Activated gamma-delta T cell treated with anti-CD3 and anti-CD28 coated beads, Interleukin-2, amount 50 U/mL, for 16 hours (primary cell): Measurements from ENCODE around the gene VWCE.

Experiments
- DNase-seq: peaks from one replicate; pipeline ENCODE4 v3.0.0-alpha.2; 2020; ENCODE audit warnings: low read depth

The VWCE gene

DNA sequence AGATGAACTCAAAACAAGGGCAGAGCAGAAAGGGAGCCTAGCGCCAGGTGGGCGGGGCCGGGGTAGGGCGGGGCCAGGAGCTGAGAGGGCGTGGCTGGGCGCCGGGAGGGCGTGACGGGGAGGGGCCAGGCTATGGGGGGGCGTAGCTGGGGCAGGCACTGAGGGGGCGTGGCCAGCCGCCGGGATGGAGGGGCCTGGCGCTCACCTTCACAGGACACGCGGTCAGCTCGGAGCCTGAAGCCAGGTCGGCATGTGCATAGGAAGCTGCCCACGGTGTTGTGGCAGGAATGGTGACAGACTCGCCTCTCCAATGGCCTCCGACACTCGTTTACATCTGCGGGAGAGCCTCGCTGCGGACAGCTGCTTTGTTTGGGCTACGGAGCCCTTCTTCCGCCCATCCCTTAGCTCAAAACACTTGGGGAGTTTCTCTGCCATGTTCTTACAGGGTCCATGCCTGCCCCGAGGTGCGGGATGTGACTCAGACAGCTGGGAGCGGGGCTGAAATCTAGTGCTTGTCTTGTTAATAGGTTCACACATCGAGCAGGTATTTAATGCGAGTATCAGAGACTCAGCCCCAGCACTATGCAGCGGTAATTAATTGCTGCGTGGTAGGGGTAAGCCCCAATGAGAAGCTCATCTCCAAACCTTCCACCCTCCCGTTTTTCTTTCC lies 13.4 kb downstream of the VWCE start:
- no peak for DNase-seq

DNA sequence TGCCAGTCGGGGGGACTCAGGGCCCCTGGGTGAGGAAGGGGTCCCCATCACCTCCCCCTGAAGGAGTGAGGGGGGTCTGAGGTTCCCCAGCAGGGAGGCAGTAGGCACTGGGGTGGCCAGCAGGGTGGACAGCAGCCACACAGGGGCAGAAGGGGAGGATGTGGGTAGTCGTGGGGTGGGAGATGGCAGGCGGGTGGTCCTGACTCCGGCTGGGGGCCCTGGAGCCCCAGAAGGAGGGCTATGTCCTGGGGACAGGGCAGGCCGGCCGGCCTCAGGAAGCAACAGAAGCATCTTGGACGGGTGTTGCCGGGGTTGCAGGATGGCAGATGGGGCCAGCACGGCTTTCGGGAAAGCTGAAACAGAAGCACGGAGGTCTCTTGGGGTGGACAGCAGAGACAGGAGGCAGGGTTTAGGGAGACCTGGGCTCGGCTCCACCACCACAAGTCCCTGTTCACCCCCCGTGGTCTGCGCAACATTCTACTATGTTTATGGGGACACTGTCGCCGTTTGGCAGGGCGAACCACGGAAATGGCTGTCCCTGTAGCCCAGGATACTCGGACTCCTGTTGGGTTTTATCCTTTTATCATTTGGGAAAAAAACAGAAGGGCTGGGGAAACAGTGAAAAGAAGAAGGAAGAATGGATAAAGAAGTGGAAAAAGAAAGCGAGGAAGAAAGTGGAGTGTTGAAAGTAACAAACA lies 14.1 kb downstream of the VWCE start:
- DNase-seq = no peak

DNA sequence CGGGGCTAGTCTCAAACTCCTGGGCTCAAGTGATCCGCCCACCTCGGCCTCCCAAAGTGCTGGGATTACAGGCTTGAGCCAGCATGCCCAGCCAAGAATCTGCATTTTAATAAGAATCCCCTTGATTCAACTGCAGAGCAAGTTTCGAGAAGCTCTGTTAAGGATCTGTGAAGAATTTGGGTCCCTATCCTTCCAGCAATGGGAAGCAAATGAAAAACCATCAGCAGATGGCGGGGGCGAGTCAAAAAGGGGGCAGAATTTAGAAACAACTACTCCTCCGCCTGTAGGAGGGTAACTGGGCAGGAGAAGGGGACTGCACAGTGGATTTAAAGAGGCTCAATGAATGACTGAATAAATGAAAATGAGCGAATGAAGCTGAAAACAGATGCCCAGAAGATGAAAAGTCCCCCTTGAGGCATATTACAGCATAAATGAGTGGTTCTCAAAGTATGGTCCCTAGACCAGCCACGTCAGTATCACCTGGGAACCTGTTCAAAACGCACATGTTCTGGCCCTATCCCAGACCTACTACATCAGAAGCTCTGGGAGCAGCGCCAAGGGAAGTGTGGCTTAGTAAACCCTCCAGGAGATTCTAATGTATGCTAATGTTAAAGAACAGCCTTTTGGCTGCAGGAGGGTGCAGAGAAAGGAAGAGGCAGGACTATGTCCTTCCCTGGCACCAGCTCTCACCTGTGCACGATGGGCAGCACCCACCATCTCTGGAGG lies 15.0 kb downstream of the VWCE start:
- no peak for DNase-seq

DNA sequence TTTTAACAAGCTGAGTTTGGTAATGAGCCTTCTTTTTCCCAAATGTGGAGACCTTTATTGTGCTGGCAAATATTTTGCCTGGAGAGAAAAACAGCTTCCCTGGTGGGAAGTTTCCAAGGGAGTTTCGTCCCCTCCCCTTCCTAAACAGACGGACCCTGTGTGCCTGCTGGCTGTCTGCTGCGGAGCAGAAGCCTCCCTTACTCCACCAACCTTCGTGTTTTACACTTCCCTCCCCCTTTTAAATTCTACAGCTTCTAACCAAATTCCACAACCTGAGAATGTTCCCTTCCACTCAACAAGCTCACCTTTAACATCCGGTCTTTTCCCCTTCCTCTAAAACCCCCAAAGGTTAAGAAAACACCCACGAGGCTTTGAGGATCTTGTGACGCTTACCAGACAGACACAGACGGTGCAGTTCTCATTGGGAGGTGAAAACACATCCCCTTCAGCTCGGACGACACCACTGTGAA lies 17.1 kb downstream of the VWCE start:
- DNase-seq = no peak

DNA sequence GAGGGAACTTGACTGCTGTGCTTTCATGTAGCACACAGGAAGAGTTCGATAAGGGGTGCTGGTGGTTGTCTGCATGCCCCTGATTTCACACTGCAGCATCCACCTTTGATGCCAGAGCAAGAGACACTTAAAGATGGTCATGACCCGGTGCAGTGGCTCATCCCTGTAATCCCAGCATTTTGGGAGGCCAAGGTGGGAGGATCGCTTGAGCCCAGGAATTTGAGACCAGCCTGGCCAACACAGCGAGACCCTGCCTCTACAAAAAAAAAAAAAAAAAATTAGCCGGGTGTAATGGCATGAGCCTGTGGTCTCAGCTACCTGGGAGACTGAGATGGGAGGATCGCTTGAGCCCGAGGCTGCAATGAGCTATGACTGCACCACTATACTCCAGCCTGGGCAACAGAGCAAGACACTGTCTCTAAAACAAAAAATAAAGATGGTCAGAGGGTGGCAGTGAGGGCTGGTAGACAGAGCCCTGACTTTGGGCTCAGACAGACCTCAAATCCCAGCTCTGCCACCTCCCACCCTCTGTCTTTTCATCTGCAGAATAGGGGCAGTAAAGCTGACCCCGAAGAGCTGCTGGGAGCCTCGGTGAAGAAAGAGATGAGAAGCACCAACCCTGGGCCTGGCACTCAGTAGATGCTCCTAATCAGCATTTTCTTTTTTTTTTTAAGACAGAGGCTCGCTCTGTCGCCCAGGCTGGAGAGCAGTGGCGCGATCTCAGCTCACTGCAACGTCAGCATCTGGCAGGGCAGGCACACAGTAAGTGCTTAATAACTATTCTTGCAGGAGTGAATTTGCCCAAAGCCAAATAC lies 17.7 kb downstream of the VWCE start:
- DNase-seq = no peak

DNA sequence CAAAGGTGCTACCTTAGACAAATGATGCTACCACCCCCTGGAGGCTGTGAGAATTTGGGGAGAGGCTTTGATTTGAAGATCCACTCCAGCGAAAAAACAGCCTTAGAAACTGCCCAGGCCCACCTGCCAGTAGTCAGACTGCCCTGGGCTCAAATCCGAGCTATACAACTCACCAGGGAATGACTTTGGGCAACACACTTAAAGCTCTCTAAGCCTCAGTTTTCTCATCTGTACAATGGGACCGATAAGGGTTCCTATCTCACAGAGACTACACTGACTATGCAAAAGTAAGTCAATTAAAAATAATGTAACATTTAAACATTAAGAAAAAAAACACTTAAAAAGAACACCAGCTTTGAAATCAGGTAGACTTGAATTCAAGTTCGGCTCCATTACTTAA lies 19.9 kb downstream of the VWCE start:
- no peak for DNase-seq

DNA sequence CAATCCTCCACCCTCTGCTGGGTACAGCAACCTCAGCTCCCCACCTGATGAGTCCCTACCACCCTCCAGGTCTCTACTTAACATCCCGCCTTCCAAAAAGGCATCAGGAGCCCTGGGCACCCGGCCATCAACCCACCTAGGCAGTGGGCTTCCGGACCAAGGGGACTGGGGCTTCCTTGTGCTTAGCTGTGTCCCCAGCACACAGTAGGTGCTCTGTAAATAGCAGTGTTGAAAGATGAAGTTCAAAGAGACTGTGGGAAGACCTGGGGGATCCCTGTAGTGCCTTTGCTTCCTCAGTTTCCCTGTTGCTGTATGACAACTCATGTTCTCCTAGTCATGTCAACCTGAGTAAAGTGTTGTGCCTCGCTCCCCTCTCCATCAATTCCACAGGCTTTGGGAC lies 21.0 kb downstream of the VWCE start:
- no peak for DNase-seq

DNA sequence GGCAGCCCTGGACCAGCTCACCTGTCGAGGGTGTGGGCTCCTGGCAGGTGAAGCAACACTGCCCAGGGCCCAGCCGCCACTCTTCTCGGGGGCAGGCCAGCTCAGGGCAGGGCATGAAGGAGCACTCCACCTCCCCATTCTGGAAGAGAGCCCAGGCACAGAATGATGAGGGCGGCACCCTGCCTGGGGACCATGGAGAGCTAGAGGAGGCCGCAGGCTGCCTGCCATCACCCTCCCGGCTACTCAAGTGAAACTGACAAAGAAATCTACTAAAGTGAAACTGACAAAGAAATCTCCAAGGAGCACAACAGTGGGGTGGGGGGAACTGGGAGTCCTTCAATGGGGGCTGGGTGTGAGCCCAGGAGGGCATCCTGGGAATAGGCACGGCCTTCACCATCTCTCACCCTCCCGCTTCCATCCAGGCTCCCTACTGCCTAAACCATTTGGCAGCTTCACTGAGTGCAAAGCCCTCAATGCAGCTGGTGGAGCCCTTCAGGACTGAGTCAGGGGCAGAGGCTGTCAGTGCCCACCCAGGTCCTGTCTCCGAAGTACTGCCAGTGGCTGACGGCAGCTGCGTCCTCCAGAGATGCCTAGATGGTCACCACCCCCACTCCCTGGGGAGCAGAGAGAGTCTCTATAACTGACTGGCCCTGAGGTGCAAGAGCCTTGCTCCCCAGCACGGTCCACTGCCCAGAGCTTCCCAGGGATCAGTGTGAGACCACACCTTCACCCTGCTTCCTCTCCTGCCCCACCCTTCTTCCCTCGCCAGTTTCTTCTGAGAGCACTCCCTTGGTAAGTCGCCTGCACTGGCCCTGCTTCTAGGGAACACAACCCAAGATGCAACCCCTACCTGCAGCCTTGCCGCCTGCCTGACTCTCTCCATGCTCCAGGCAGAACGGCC lies 21.7 kb downstream of the VWCE start:
- no peak for DNase-seq

DNA sequence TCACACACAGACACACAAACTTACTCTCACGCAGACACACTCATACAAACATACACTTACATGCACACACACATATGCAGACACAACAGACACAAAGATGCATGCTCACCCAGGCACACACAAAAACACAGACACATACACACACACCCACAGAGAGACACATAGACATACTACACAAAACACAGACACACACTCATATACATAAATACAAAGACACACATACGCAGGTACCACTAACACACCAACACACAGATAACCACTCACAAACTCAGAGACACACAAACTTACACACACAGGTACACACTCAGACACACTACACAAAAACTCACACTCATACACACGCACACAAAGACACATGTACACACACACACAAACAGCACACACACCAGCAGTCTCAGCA lies 22.4 kb downstream of the VWCE start:
- no peak for DNase-seq

DNA sequence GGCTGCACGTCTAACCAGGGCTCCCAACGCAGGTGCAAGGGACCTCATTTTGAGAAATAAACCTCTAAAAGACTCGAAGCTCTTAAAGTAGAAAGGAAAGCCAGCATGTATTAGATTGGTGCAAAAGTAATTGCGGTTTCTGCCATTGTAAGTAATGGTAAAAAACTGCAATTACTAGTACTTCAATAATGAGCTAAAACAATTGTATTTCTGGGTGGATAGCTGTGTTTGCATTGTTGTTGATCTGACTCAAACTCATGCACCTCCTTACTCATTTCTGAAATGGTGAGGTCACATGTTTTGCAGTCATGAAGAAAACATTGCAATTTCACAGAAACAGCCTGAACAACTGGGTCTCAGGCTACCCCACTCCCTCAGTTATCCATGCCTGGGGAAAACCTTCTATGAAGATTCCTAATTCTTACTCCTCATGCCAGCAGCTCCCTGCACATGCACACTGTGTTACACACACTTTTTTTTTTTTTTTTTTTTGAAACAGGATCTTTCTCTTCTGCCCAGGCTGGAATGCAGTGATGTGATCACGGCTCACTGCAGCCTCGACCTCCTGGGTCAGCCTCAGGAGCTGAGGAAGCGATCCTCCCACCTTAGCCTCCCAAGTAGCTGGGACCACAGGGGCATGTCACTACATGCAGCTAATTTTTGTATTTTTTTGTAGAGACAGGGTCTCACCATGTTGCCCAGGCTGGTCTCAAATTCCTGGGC lies 24.6 kb downstream of the VWCE start:
- no peak for DNase-seq

DNA sequence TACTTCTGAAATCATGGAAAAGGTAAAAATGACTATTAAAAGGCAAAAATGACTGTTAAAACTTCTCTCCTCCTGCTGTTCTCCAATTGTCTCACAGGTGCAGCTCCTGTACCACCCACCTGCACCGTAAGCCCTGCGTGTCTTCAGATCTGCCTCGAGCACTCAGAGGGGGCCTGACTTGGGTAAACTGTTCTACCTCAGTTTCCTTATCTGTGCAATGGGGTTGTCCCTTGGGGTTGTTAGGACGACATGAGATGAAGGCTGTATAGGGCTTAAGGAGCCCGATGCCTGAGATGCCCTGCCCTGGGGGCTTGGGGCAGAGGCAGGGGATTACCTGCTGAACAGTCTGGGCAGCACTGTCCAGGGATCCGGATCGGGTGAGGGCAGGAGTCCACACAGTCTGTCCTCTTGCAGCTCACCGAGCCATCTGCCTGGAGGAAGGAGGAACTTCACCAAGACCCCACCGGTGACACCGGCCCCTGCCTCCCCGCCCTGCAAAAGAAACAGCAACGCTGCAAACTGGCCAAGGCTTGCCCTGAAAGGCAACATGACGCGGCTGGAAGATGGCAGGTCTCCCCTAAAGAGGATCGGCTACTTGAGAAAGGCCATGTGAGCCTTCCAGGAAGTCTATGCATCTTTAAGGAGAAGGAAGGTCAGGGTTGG lies 26.4 kb downstream of the VWCE start:
- no peak for DNase-seq

DNA sequence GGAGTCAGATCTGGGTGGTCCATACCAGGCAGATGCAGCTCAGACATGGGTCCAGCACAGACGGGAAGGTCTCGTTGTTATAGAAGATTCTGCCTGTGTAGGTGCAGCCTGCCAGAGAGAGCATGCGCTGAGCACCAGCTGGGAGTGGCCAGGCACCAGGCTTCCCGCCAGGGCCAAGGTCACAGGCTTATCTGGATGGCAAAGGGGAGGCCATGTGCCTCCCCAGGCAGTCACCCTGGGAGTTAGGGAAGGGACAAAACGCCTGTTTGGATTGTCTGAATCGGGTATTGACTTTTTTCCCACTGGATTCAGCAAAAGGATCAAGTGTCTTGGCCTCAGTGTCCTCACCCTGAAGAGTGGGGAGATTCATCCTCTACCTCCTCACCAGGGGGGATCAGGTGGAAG lies 27.7 kb downstream of the VWCE start:
- no peak for DNase-seq

DNA sequence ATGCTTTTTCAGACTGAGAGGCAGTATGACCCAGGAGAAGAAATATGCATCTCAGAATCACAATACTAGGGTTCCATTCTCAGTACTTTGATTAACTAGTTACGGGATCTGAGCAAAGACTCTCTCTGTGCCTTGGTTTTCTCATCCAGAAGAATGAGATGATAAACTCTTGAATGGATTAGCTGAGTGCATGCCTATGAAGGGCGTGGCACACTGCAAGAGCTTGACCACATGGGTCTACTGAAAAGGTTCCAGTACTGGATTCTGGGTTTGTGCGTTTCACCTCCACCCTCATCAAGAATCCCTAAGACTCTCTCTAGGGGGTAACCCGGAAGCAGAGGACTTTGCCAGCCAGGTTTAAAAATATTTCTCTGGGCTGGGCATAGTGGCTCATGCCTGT lies 28.5 kb downstream of the VWCE start:
- no peak for DNase-seq

DNA sequence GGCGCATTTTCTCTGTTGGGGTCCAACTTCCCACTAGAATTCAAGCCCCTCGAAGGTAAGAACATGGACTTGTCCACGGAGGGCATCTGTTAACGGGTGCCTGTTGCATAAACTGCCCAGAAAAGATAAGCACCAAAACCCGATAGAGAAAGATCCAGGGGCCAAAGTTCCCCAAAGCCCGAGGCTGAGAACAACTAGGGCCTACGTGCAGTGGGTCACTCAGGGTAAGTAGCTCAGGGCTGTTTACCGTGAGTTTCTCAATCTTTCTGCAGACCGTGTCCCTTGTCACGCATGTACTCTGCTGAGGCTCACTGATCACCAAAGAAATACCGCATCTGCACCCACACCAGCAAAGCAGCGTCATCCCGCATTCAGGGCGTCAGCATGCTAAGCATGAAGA lies 29.8 kb downstream of the VWCE start:
- DNase-seq = no peak

DNA sequence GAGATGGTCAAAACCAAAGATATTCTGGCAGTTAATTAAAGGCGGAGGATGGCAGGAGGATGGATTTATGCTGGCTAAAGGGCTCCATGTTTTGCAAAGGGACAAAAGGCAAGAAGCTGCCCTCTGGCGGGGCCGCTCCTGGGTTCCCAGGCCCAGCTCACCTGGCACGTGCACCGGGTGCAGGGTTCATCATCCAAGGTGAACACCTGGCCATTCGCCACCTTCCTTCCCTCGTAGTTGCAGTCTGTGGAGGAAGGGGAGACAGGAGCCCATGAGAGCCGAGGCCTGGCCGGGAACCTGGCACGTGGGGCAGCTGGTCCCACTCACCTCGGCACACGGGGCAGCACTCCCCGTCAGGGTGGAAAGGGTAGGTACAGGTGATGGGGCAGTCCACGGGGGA lies 30.3 kb downstream of the VWCE start:
- DNase-seq = no peak

DNA sequence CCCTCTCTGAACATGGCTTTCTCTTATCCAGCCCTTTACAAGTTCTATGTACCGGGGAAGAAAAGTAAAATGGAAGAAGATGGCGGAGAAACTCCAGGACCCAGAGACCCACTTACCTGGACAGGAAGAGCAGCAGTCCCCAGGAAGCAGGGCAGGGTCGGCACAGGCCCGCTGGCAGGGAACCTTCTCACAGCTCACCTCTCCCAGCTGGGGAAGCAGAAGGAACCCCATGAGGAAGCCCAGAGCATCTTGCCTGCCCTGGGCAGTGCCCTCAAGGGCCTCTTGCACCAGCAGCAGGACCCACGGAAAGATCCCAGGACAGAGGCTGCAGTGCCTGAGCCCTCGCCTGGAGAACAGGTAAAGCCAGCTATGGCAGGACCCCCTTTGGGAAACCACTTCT lies 30.7 kb downstream of the VWCE start:
- no peak for DNase-seq

DNA sequence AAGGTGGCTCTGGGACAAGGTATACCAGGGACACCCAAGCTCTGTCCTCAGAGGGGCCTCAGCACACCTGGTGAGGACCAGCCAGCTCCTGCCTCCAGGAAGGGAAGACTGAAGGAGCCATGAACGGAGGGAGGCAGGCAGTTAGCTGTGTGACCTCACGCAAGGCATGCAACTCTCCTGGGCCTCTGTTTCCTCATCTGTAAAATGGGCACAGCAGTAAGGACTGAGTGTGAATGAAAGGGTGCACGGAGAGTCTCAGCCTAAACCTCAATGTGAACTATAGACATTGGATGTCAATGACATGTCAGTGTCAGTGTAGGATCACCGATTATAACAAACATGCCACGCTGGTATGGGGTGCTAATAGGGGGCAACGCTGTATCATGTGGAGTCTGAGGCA lies 35.8 kb downstream of the VWCE start:
- DNase-seq = no peak

DNA sequence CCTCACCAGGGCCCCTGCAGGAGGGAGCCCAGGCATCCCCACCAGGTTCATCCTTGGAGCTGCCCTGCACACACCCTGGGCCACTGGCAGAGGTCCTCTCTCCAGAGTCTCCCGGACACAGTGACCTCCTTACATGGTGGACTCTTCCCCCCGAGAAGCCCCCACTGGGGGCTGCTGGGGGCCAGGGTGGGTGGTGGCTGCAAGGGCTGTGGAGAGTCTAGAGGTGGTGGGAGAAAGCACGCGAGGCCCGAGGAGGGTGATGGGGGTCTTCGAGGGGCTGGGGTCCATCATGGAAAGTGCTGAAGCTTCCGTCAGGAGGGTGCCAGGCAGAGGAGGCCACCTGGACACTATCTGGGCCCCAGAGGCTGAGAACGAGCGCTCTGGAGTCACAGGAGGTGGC lies 36.6 kb downstream of the VWCE start:
- no peak for DNase-seq

DNA sequence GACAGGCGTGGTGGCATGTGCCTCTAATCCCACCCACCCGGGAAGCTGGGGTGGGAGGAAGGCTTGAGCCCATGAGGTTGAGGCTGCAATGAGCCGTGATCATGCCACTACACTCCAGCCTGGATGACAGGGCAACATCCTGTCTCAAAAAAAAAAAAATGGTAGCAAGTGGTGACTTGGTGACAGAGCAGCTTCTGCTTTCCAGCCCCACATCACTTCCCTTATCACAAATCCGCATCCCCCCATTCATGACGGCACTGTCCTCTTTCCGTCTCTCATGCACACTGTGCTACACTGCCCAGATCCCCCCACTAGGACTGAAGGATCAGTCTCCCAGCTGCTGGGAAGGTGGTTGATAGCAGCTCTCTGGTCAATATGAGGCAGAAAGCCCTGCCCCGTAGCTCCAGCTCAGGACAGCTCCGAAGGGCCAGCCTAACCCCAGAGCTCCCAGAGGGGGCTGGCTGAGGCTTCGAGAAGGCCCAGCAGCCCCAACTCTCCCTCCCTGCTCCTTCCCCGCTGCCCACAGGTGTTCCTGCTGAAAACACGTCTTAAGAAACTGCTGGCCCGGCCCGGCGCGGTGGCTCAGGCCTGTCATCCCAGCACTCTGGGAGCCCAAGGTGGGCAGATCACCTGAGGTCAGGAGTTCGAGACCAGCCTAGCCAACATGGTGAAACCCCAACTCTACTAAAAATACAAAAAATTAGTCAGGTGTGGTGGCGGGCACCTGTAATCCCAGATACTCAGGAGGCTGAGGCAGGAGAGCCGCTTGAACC lies 38.2 kb downstream of the VWCE start:
- DNase-seq = no peak
